ENCODE data around the gene ALDH4A1. TPM values are rescaled to one million over a fixed set of nuclear protein-coding genes. Genes with fewer than 3 reads are reported as not detected.

Gene ALDH4A1
- 10 to 100 TPM; 22.2 to 96.8 (median 67.3) TPM for total RNA-seq

GRCh38 chr1:18902523-18903290 lies at the start of gene ALDH4A1:
Gene ALDH4A1, minus strand, starts transcription at chr1:18902555. Its CDS starts 32 bp downstream, at chr1:18902523.
- TF ChIP-seq CTCF (IDR thresholded peaks at IDR 0.05) = no peak
- DNase-seq (ENCODE audit: low spot score) (peak; percentile 78), ATAC-seq (ENCODE audit: low FRiP score) (peak; percentile 98)

- TF ChIP-seq CTCF (IDR thresholded peaks at IDR 0.05) = no peak
- ATAC-seq (ENCODE audit: low FRiP score) = no peak
- no peak for DNase-seq (ENCODE audit: low spot score)
Observed at GRCh38 chr1:18951818-18952391, 49.5 kb upstream of the ALDH4A1 start.

- no peak for TF ChIP-seq CTCF (IDR thresholded peaks at IDR 0.05)
- ATAC-seq (ENCODE audit: low FRiP score) = no peak
- DNase-seq (ENCODE audit: low spot score) = no peak
Observed at GRCh38 chr1:18951416-18951815, 49.1 kb upstream of the ALDH4A1 start.

- DNase-seq (ENCODE audit: low spot score) (no peak), ATAC-seq (ENCODE audit: low FRiP score) (no peak)
- TF ChIP-seq CTCF (IDR thresholded peaks at IDR 0.05) = no peak
Observed at GRCh38 chr1:18950401-18951026, 48.2 kb upstream of the ALDH4A1 start.

- no peak for DNase-seq (ENCODE audit: low spot score)
- TF ChIP-seq CTCF (IDR thresholded peaks at IDR 0.05) = no peak
- no peak for ATAC-seq (ENCODE audit: low FRiP score)
Observed at GRCh38 chr1:18949686-18950400, 47.5 kb upstream of the ALDH4A1 start.

- DNase-seq (ENCODE audit: low spot score) (no peak), ATAC-seq (ENCODE audit: low FRiP score) (no peak)
- no peak for TF ChIP-seq CTCF (IDR thresholded peaks at IDR 0.05)
Observed at GRCh38 chr1:18948913-18949685, 46.7 kb upstream of the ALDH4A1 start.
